GM19397 (cell line): Measurements from ENCODE around the gene ELOVL7.
"Not testable (repeated sequence)": the region's sequence is repeated elsewhere in the genome, so short reads cannot be mapped to it uniquely, and the experiment has no call there.

ENCODE experiments used
- ATAC-seq: cut with Tn5 transposase; IDR thresholded peaks from one replicate; pipeline ENCODE4 v1.9.1; 2021; ENCODE audit warnings: mild to moderate bottlenecking, moderate library complexity; ENCODE audit not compliant: unreplicated experiment

Gene ELOVL7

DNA sequence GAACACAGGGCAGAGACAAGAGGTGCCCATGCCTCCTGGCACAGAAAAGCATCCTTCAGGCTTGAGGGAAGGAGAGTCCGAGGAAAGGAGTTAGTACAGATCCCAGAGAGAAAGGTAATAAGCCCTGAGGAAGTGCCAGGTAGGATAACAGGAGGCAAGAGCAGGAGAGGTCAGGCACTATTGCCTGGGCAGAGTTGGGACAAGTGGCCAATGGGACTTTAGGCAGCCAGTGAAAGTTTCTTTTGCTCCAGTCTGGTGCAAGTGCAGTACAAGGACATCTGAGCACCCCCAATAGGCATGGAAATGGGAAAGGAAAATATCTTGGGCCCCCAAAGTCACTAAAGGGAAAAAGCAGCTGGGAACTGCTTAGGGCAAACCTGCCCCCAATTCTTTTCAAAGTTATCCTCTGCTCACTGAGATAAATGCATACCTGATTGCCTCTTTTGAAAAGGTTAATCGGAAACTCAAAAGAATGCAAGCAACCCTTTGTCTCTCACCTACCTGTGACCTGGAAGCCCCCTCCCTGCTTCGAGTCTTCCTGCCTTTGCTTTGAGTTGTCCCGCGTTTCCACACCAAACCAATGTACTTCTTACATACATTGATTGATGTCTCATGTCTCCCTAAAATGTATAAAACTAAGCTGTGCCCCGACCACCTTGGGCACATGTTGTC, 46.5 kb downstream of the ELOVL7 start:
- ATAC-seq, result no peak

DNA sequence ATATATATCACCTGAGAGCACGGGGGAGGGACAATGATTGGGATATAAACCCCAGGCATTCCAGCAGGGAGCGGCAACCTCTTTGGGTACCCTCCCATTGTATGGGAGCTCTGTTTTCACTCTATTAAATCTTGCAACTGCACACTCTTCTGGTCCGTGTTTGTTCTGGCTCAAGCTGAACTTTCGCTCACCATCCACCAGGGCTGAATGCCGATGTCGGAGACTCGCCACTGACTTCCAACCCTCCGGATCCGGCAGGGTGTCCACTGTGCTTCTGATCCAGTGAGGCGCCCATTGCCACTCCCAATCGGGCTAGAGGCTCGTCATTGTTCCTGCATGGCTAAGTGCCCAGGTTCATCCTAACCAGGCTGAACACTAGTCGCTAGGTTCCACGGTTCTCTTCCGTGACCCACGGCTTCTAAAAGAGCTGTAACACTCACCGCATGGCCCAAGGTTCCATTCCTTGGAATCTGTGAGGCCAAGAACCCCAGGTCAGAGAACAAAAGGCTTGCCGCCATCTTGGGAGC, 48.6 kb downstream of the ELOVL7 start:
- ATAC-seq, result not testable (repeated sequence)

DNA sequence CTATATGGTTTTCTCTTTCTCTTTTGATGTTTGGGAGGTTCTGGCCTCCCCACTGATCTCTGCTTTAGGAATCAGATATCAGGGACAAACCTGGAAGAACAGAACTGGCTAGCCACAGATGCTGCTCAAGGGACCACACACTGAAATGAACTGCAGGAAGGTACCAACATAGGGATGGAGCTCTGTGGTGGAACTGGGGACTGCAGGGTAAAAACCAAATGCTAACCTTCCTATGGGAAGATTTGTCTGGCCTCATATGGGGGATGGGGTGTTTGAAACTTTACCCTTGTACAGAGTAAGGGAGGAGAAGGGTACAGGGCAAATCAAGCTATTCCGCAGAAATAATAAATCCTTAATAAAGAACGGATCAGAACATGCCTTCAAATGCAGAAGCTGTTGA, 49.4 kb downstream of the ELOVL7 start:
- no peak for ATAC-seq

DNA sequence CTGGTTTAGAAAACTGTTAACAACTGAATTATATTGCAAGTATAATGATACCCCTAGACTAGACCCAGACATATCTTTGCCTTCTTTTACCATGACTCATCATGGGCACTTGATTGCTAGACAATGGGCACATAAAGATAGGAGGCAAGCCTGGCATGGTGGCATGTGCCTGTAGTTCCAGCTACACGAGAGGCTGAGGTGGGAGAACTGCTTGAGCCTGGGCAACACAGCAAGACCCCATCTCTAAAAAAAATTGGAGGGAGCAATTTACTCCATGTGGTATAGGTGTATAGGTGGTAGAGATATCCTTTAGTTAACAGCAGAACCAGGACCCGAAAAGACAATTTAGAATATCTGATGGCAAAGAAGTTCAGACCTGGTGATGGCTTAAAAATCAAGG, 51.6 kb downstream of the ELOVL7 start:
- ATAC-seq, result no peak

DNA sequence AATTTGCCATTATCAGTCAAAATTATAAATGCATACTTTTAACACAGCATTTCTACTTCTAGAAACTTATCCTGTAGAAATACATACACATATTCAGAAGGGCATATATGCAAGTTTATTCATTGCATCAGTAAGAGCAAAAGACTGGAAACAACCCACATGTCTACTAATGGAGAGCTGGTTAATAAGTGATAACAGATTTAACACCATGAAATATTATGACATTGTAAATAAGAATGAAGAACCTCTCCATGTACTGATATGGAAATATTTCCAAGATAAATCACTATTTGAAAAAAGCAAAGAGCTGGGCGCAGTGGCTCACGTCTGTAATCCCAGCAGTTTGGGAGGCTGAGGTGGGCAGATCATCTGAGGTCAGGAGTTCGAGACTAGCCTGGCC, 54.5 kb downstream of the ELOVL7 start:
- no peak for ATAC-seq

DNA sequence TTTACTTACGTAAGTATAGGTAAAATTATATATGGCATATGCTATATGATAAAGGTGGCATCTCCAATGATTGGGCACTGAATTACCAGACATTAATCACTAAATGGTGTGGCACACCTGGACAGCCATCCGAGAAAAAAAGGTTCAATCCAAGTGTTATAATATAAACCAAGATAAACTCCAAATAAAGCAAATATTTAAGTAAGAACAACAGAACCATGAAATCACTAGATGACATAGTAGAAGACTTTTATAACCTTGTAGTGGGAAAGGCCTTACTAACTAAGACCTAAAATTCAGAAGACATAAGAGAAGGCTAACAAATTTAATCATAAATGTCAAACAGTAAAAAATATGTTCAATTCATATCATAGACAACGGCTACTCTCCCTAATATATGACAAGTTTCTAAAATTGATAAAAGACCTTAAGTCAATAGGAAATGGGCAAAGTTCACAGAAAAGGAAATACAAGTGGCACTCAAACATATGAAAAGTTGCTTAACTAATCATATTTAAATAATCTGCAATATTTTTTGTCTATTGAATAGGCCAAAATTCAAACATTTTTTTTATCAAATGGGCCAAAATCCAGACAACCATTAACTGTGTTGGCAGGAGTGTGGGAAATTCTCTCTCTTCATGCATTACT, 55.1 kb downstream of the ELOVL7 start:
- no peak for ATAC-seq

DNA sequence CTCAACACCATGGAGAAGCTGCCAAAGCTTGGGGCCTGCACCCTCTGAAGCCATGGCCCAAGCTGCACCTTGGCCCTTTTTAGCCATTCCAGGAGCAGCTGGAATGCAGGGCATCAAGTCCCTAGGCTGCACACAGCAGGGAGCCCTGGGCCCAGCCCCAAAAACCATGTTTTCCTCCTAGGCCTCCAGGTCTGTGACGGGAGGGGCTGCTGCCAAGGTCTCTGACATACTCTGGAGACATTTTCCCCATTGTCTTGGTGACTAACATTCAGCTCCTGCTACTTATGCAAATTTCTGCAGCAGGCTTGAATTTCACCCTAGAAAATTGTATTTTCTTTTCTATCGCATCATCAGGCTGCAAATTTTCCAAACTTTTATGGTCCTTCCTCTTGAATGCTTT, 64.6 kb downstream of the ELOVL7 start:
- ATAC-seq, result no peak

DNA sequence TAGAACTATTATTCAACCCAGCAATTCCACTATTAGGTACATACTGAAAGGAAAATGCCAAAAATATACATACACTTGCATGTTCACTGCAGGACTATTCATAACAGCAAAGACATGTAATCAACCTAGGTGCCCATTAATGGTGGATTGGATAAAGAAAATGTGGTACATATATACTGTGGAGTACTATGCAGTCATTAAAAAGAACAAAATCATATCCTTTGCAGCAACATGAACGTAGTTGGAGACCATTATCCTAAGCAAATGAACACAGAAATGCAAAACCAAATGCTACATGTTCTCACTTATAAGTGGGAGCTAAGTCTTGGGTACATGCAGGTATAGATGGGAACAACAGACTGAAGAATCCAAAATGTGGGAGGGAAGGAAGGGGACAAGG, 67.7 kb downstream of the ELOVL7 start:
- ATAC-seq, result no peak

DNA sequence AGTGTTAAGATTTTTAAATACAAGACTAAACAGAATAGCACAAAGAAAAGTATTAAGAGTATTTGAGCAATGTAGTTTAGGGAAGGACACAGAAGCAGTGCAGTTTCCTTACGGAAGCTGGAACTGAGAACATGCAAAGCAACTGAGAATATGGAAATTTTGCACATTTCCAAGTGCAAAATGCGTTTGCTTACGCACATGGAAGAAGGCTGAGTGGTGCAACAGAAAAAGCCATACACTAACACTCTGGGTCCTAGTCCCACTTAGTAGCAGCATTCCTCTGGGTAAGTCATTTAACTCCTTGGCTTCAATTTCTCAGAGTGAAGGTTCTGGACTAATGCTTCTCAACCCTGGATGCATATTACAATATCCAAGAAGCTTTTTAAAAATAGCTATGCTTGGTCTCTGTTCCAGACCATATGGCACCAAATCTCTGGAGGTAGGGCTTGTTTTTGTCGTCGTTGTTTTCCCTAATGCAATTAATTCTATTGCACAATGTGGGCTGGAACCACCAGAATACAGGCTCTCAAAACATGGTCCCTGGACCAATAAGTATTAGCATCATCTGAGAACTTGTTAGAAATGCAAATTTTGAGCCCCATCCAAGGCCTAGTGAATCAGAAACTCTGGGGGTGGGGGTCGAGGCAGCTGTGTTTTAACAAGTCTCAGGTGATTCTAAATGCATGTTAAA, 78.9 kb downstream of the ELOVL7 start:
- no peak for ATAC-seq

DNA sequence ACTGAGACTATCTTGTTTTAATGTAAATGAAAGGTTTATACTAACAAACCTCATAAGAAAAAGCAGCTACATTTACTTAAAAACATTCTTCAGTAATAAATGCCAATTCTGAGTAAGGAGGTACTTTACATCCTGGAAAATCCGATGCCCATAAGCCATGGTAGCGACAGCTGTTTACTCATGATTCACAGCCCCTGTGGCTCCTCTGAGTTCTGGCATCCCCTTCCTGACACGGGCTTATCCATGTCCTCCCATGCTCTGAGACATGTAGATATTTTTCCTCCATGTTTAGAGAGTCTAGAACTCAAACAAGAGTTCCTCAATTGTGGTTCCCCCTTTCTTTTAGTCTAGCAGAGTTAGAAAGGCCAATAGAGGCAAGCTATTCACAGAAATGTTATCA, 81.0 kb downstream of the ELOVL7 start:
- no peak for ATAC-seq

DNA sequence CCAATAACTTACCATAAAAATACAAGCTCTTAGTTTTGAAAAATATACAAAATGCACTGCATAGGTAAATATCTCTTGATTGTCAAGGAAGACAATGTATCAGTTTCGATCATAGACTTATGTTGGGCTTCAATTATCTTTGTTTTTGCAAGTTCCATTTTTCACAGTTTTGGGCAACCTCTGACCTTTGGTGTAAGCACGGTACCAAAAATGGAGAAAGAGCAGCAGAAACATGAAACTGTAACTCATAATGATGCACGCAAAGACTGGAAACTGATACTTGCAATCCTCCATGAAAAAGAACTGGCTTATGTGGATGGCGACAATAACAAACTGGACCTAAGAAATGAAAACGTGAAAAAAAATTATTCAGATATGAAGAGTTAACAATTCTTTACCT, 89.6 kb downstream of the ELOVL7 start:
- no peak for ATAC-seq

DNA sequence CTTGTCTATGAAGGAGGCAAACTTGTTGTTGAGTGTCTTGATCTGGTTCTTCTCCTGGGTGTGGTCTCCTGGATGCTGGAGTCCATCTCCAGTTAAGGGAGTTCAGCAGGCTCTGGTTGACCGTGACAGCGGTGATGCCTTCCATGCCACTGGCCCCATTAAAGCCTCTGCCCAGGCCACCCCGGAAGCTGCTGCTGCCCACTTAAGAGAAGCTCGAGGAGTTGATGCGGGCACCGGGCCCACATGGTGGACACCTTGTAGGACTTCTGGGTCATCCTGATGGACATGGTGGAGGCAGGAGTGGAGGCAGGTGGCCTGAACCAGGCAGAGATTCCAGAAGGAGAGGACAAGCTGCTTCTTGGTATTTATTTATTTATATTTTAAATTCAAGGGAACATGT, 99.4 kb downstream of the ELOVL7 start:
- no peak for ATAC-seq

DNA sequence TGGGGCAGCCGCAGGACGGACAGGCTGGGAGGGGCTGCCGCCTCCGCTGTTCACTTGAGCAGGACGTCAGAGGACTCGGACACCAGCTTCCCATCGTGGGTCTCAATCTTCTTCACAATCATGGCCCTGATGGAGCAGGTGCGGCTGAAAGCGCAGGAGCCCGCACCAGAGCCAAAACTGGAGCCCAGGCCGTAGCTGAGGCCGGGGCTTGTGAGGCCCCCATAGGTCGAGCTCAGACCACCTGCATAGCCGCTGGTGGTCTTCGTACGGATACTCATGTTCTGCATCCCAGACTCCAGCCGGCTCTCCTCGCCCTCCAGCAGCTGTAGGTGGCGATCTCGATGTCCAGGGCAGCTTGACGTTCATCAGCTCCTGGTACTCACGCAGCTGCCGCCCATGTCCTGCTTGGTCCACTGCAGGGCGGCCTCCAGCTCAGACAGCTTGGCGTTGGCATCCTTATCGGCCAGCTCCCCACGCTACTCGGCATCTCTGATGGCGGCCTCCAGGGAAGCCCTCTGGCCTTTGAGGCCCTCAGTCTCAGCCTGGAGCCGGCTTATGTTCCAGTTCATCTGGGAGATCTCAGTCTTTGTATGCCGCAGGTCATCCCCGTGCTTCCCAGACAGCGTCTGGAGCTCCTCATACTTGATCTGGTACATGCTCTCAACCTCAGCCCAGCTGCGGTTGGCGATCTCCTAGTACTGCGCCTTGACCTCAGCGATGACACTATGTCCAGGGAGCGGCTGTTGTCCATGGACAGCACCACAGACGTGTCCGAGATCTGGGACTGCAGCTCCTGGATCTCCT, 100.4 kb downstream of the ELOVL7 start:
- no peak for ATAC-seq

DNA sequence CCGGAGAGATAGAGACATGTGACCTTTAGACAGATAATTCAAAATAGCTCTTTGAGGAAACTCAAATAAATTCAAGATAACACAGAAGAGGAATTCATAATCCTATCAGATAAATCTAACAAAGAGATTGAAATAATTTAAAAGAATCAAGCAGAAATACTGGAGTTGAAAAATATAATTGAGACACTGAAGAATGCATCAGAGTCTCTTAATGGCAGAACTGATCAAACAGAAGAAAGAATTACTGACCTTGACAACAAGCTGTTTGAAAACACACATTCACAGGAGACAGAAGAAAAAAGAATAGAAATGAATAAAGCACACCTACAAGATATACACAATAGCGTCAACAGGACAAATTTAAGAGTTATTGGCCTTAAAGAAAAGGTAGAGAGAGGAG, 103.7 kb downstream of the ELOVL7 start:
- no peak for ATAC-seq

DNA sequence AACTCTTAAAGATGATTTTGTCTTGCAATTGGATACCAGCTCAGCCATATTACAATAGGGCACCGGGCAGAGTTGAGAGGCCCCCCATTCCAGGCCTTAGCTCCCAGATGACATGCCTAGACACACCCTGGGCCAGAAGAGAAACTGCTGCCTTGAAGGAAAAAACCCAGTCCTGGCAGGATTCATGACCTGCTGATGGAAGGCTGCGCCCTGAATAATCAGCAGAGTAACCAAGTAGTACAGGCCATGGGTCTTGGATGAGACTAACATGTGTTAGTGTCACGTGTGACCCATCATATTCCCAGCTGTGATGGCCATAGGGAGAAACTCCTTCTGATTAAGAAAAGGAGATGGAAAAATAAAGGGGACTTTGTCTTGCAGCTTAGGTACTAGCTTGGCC, 105.1 kb downstream of the ELOVL7 start:
- ATAC-seq, result no peak

DNA sequence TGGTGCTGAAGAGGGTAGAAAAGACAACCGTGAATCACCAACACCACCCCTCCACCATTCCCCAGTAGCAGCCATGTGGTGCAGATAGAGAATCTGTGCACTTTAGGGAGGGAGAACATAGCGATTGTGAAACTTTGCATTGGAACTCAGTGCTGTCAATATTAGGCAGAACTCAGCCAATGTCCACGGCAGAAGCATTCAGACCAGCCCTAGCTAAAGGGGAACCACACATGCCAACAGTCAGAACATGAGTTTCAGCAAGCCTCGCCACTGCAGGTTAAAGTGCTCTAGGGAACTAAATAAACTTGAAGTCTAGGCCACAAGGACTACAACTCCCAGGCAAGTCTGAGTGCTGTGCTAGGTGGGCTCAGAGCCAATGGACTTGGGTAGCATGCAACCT, 105.6 kb downstream of the ELOVL7 start:
- ATAC-seq, result no peak

DNA sequence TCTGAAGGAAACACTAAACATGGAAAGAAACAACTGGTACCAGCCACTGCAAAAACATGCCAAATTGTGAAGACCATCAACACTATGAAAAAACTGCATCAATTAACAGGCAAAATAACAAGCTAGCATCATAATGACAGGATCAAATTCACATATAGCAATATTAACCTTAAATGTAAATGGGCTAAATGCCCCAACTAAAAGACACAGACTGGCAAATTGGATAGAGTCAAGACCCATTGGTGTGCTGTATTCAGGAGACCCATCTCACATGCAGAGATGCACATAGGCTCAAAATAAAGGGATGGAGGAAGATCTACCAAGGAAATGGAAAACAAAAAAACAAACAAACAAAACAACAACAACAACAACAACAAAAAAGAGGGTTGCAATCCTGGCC, 113.2 kb downstream of the ELOVL7 start:
- not testable (repeated sequence) for ATAC-seq

DNA sequence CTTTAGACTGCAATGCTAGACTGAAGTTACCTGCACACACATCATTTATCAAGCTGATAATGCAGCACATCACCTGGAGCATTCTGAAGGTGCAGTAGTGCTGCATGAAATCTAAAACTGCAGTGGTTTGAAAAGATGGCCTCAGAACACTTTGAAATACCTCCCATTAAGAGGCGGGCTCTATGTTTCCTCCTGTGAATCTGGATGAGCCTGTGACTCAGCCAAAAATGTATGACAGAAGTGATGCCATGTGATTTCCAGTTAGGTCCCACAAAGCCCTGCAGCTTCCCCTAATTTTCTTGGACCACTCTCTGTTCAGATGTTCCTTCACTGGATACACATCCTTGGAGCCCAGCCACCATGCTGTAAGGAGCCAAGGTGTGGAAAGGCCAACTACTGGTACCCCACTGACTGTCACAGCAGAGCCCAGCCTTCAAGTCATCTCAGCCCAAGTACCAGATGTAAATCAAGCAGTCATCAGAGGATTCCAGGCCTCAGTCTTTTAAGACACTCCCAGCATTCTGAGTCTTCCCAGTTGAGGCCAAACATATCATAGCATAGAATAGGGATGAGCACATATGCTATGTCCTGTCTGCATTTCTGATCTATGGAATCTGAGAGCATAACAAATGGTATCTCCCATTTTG, 116.9 kb downstream of the ELOVL7 start:
- no peak for ATAC-seq

DNA sequence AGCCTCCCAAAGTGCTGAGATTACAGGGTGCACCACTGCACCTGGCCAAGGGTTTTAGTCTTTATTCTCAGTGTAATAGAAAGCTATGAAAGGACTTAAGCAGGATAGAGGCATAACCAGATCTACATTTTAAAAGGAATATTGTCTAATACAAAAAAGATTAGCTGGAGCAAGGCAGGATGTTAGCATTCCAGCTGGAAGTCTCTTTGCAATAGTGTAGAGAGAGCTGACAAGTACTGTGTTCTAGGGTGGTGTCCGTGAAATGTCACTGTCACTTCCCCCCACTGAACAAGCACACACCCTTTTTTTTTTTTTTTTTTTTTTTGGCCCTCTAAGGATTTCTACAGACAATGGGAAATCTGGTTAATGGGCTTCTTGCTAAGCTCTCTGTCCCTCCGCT, 119.9 kb downstream of the ELOVL7 start:
- ATAC-seq, result no peak

DNA sequence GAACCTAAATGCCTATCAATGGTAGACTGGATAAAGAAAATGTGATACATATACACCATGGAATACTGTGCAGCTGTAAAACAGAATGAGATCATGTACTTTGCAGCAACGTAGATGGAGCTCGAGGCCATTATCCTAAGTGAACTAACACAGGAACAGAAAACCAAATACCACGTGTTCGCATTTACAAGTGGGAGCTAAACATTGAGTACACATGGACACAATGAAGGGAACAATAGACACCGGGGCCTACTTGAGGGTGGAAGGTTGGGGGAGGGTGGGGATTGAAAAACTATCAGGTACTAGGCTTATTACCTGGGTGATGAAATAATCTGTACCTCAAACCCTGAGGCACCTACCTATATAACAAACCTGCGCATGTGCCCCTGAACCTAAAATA, 121.7 kb downstream of the ELOVL7 start:
- no peak for ATAC-seq

DNA sequence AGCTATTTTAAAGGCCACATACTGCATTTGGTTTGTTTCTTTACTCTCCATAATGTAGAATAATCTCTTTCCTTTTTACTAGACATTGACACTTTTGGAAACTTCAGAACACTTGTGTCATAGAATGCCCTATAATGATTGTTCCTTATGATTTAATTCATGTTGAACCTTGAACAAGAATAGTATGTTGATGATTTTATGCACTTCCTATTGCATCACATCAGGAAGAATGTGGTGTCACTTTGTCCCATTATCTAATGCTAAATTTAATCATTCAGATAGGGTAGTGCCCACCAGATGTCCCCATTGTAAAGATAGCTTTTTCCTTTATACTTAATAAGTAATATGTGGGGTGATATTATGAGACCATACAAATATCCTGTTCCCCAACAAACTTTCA, 124.7 kb downstream of the ELOVL7 start:
- no peak for ATAC-seq
